ENCODE results near the gene TPST2.

Gene TPST2

DNA sequence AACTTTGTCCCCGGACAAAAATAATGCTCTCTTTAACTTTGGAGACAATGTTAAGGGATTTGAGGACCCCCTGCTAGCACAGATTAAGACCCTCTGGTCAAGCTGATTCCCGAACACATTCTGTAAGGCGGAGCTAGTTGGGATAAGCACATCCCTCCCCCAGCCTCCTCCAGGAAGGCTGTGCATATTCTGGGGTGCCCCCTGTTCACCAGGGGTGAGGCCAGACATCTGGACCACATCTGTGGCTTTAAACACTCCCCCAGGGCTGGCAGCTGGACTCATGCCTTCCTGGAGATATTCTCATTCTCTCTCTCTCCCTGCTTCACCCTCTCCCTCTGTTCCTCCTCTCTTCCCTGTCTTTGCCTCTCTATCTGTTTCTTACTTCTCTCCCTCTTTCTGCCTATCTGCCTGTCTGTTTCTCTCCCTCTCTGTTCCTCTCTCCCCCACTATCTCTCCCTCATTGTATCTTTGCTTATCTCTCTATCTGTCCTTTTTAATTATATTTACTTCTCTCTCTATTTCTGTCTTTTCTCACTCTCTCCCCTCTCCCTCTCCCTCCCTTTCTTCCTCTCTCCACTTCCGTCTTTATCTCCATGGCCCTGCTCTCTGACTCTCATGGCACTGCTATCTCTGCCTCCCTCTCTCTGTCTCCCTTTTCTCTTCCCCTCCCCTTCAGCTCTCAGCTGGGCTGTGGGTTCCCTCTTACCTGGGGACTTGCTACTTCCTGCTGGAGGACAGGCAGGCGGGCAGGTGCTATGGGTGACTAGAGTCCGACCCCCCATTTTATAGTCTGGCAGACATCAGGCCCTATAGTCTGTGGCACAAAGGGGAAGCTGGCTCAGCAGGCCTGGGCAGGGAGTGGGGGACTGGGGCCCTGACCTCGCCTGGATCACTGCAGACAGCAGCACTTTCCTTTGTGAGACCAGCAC is 27.6 kb upstream of the TPST2 start, which contains the start of gene CRYBB1:
Gene CRYBB1 (minus strand): TSS at position 757 of the 929 bp plus-strand sequence. CDS start 1,708 bp downstream, outside the sequence.
- no peaks in the 10 kb centered on the region for H4K20me1 ChIP-seq (ENCODE audit: control insufficient read depth, insufficient read depth, low read depth, low read length)
- H3K4me2 ChIP-seq (ENCODE audit: low read length) = peak within 1 kb of the TSS; percentile 50
- H3K36me3 ChIP-seq (ENCODE audit: control insufficient read depth, low read length) = no peaks in the 10 kb centered on the region
- H3K27ac ChIP-seq (ENCODE audit: low read depth, low read length) = peak within 1 kb of the TSS; percentile 29
- H3K79me2 ChIP-seq (ENCODE audit: control insufficient read depth, low read length) = no peaks in the 10 kb centered on the region
- peak within 1 kb of the TSS; percentile 25 for H3K4me3 ChIP-seq (ENCODE audit: low read length)
- no peaks in the 10 kb centered on the region for H3K9me2 ChIP-seq (replicated peaks; ENCODE audit: control insufficient read depth, low read length)
- no peak for TF ChIP-seq EZH2phosphoT487 (IDR thresholded peaks at IDR 0.05; ENCODE audit: borderline replicate concordance, low read length)
- TF ChIP-seq, protein P1, sequence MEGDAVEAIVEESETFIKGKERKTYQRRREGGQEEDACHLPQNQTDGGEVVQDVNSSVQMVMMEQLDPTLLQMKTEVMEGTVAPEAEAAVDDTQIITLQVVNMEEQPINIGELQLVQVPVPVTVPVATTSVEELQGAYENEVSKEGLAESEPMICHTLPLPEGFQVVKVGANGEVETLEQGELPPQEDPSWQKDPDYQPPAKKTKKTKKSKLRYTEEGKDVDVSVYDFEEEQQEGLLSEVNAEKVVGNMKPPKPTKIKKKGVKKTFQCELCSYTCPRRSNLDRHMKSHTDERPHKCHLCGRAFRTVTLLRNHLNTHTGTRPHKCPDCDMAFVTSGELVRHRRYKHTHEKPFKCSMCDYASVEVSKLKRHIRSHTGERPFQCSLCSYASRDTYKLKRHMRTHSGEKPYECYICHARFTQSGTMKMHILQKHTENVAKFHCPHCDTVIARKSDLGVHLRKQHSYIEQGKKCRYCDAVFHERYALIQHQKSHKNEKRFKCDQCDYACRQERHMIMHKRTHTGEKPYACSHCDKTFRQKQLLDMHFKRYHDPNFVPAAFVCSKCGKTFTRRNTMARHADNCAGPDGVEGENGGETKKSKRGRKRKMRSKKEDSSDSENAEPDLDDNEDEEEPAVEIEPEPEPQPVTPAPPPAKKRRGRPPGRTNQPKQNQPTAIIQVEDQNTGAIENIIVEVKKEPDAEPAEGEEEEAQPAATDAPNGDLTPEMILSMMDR (IDR thresholded peaks at IDR 0.05; ENCODE audit: low read depth, low read length, poor library complexity, severe bottlenecking) = no peak
- H3K27me3 ChIP-seq (ENCODE audit: control insufficient read depth, low read length) = peaks cover 16% of the 10 kb centered on the region
- H3K4me1 ChIP-seq (ENCODE audit: control insufficient read depth, low read length) = peaks cover 41% of the 10 kb centered on the region
- H3K9me3 ChIP-seq (ENCODE audit: control insufficient read depth, insufficient read depth, low read length) = no peaks in the 10 kb centered on the region
- H3F3A ChIP-seq (ENCODE audit: control insufficient read depth, insufficient read depth) = 0 out of 2 replicates have a peak, but pooled peaks cover 8% of the 10 kb centered on the region

DNA sequence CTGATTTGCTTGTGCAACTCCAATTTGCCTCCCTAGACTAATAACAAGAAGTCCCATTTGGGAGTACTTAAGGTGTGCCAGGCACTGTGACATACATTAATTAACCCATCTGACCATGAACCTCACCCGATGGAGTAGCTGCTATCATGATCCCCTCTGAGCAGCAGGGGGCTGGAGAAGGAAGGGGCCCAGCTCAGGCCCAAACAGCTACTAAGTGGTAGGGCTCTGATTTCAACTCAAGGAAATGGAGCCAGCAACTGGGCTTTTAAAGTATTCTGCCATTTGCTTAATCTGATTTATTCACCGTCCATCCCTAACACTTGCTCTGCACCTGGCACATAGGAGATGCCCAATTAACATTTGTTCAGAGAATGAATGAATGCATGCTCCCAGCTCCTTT is 26.7 kb upstream of the TPST2 start:
- H3K9me2 ChIP-seq (replicated peaks; ENCODE audit: control insufficient read depth, low read length) = no peaks in the 10 kb centered on the region
- peaks cover 41% of the 10 kb centered on the region for H3K4me1 ChIP-seq (ENCODE audit: control insufficient read depth, low read length)
- no peaks in the 10 kb centered on the region for H3K36me3 ChIP-seq (ENCODE audit: control insufficient read depth, low read length)
- peak overlapping the region; percentile 50 for H3K4me2 ChIP-seq (ENCODE audit: low read length)
- H3K27me3 ChIP-seq (ENCODE audit: control insufficient read depth, low read length) = peaks cover 20% of the 10 kb centered on the region
- H3K27ac ChIP-seq (ENCODE audit: low read depth, low read length) = no peak overlapping the region
- H3F3A ChIP-seq (ENCODE audit: control insufficient read depth, insufficient read depth) = 0 out of 2 replicates have a peak, but pooled peaks cover 8% of the 10 kb centered on the region
- H3K9me3 ChIP-seq (ENCODE audit: control insufficient read depth, insufficient read depth, low read length) = no peaks in the 10 kb centered on the region
- no peaks in the 10 kb centered on the region for H4K20me1 ChIP-seq (ENCODE audit: control insufficient read depth, insufficient read depth, low read depth, low read length)
- no peaks in the 10 kb centered on the region for H3K79me2 ChIP-seq (ENCODE audit: control insufficient read depth, low read length)
- TF ChIP-seq, protein P1 (IDR thresholded peaks at IDR 0.05; ENCODE audit: low read depth, low read length, poor library complexity, severe bottlenecking) = no peak
- no peak for TF ChIP-seq EZH2phosphoT487 (IDR thresholded peaks at IDR 0.05; ENCODE audit: borderline replicate concordance, low read length)
- H3K4me3 ChIP-seq (ENCODE audit: low read length) = no peak overlapping the region

DNA sequence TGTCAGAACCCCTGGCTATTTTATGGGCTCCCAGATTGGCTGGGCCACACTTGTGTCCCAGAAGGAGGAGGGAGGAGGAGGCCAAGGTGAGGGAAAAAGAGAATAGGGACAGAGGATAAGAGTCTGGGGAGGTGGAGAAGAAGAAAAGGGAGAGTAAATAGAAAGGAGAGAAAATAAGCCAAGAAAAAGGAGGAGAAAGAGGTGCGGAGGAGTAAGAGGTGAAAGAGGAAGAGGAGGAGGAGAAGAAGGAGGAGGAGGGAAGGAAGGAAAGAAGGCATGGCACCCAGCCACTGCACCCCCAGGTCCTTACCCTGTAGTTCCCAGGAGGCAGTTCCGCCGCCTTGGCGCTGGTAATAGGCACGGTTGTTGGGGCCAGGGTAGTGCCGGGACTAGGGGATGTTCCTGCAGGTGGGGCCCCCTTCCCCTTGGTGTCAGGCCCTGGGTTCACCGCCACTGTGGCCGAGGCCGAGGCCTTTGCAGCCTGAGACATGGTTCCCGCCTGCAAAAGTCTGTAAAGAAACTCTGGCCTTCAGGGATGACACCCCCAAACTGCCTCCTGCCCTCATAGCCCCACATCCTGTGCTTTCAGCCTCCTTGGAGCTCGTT is 26.0 kb upstream of the TPST2 start:
- H4K20me1 ChIP-seq (ENCODE audit: control insufficient read depth, insufficient read depth, low read depth, low read length) = no peaks in the 10 kb centered on the region
- 0 out of 2 replicates have a peak, but pooled peaks cover 8% of the 10 kb centered on the region for H3F3A ChIP-seq (ENCODE audit: control insufficient read depth, insufficient read depth)
- H3K27me3 ChIP-seq (ENCODE audit: control insufficient read depth, low read length) = peaks cover 18% of the 10 kb centered on the region
- TF ChIP-seq, protein P1 (IDR thresholded peaks at IDR 0.05; ENCODE audit: low read depth, low read length, poor library complexity, severe bottlenecking) = no peak
- TF ChIP-seq EZH2phosphoT487 (IDR thresholded peaks at IDR 0.05; ENCODE audit: borderline replicate concordance, low read length) = no peak
- no peaks in the 10 kb centered on the region for H3K79me2 ChIP-seq (ENCODE audit: control insufficient read depth, low read length)
- no peak overlapping the region for H3K27ac ChIP-seq (ENCODE audit: low read depth, low read length)
- peak overlapping the region; percentile 50 for H3K4me2 ChIP-seq (ENCODE audit: low read length)
- H3K9me2 ChIP-seq (replicated peaks; ENCODE audit: control insufficient read depth, low read length) = no peaks in the 10 kb centered on the region
- H3K4me3 ChIP-seq (ENCODE audit: low read length) = 0 out of 2 replicates have a peak overlapping the region, but pooled peaks have one; percentile 23
- peaks cover 41% of the 10 kb centered on the region for H3K4me1 ChIP-seq (ENCODE audit: control insufficient read depth, low read length)
- H3K36me3 ChIP-seq (ENCODE audit: control insufficient read depth, low read length) = no peaks in the 10 kb centered on the region
- no peaks in the 10 kb centered on the region for H3K9me3 ChIP-seq (ENCODE audit: control insufficient read depth, insufficient read depth, low read length)
